IMR-90 (cell line): ENCODE measurements around the gene ZNF532. TPM values are rescaled to one million over a fixed set of nuclear protein-coding genes. Genes with fewer than 3 reads are reported as not detected.

ENCODE experiments used
- ATAC-seq: fragments of 200-7000 bp; cut with Tn5 transposase; 2 replicates; pipeline ENCODE4 v1.9.1; 2020; ENCODE audit warnings: low read depth, mild to moderate bottlenecking, moderate library complexity
- BruUV-seq: library from RNA; stranded (reverse); fragments of 400-500 nt; replicated peaks from 2 replicates; lab custom pipeline; 2021; lab: Mats Ljungman, UMichigan
- CTCF ChIA-PET: fragments of 300-600 bp; formaldehyde crosslinking; extraction: SDS; loops from one replicate; lab custom pipeline; 2021; ENCODE audit warnings: antibody characterized with exemption; lab: Yijun Ruan, JAX
- POLR2A ChIA-PET: fragments of 300-600 bp; sonication (Branson Sonifier 250); formaldehyde crosslinking; loops from one replicate; lab custom pipeline; 2022; ENCODE audit warnings: antibody characterized with exemption; ENCODE audit not compliant: unreplicated experiment; lab: Charles Lee
- DNase-seq: peaks from one replicate; pipeline ENCODE4 v3.0.0; 2013
- H2AFZ ChIP-seq: replicated peaks from 2 replicates; pipeline ENCODE3; 2013; ENCODE audit warnings: low read length, mild to moderate bottlenecking; ENCODE audit not compliant: poor library complexity
- H2AK5ac ChIP-seq: 2 replicates; pipeline ENCODE4 v1.6.1; 2013; ENCODE audit warnings: low read depth, low read length, inconsistent platforms
- H2AK9ac ChIP-seq: replicated peaks from 2 replicates; pipeline ENCODE3; 2013; ENCODE audit warnings: mild to moderate bottlenecking, low read depth, low read length, moderate library complexity; ENCODE audit not compliant: poor library complexity
- H2BK120ac ChIP-seq: 2 replicates; pipeline ENCODE4 v1.6.1; 2013; ENCODE audit warnings: low read depth, low read length, inconsistent platforms
- H2BK15ac ChIP-seq: 3 replicates; pipeline ENCODE4 v1.6.1; 2013; ENCODE audit warnings: low read depth, low read length, inconsistent platforms
- H2BK20ac ChIP-seq: 2 replicates; pipeline ENCODE4 v1.6.1; 2013; ENCODE audit warnings: low read depth, mild to moderate bottlenecking, inconsistent platforms, low read length, moderate library complexity
- H2BK5ac ChIP-seq: 2 replicates; pipeline ENCODE4 v1.6.1; 2013; ENCODE audit warnings: mild to moderate bottlenecking, low read depth, low read length, inconsistent platforms; ENCODE audit not compliant: poor library complexity, severe bottlenecking
- H3K14ac ChIP-seq: replicated peaks from 2 replicates; pipeline ENCODE4 v1.6.1; 2013; ENCODE audit warnings: low read depth, low read length, inconsistent platforms
- H3K18ac ChIP-seq: 2 replicates; pipeline ENCODE4 v1.6.1; 2013; ENCODE audit warnings: low read depth, low read length, control low read depth
- H3K23ac ChIP-seq: 2 replicates; pipeline ENCODE4 v1.6.1; 2013; ENCODE audit warnings: low read depth, low read length, inconsistent platforms
- H3K27ac ChIP-seq: 2 replicates; pipeline ENCODE4 v1.5.1; 2013; ENCODE audit warnings: mild to moderate bottlenecking, control low read depth, low read length; ENCODE audit not compliant: insufficient read depth
- H3K27me3 ChIP-seq: 2 replicates; pipeline ENCODE4 v1.6.1; 2013; ENCODE audit warnings: low read length; ENCODE audit not compliant: control insufficient read depth, insufficient read depth
- H3K36me3 ChIP-seq: 2 replicates; pipeline ENCODE4 v1.6.1; 2013; ENCODE audit warnings: low read length, mixed read lengths; ENCODE audit not compliant: control insufficient read depth, insufficient read depth
- H3K4ac ChIP-seq: 2 replicates; pipeline ENCODE4 v1.6.1; 2013; ENCODE audit warnings: low read depth, low read length, inconsistent platforms
- H3K4me1 ChIP-seq: 2 replicates; pipeline ENCODE4 v1.6.1; 2013; ENCODE audit warnings: low read length, mixed read lengths; ENCODE audit not compliant: control insufficient read depth, insufficient read depth
- H3K4me2 ChIP-seq: 2 replicates; pipeline ENCODE4 v1.6.1; 2013; ENCODE audit warnings: low read depth, mild to moderate bottlenecking, control low read depth, low read length, moderate library complexity
- H3K4me3 ChIP-seq: 2 replicates; pipeline ENCODE4 v1.5.1; 2013; ENCODE audit warnings: low read depth, mild to moderate bottlenecking, control low read depth, low read length, moderate library complexity; ENCODE audit not compliant: insufficient read depth
- H3K56ac ChIP-seq: 2 replicates; pipeline ENCODE4 v1.6.1; 2013; ENCODE audit warnings: low read length, inconsistent platforms; ENCODE audit not compliant: insufficient read depth; ENCODE audit errors: extremely low read depth
- H3K79me1 ChIP-seq, 2 experiments: 2 replicates each; pipeline ENCODE4 v1.6.1; 2013; ENCODE audit warnings: low read length in 2 of 2, inconsistent platforms in 1 of 2, low read depth in 1 of 2
- H3K9ac ChIP-seq: 2 replicates; pipeline ENCODE4 v1.6.1; 2013; ENCODE audit warnings: low read depth, low read length, control low read depth
- H3K9me1 ChIP-seq: 2 replicates; pipeline ENCODE4 v1.6.1; 2013; ENCODE audit warnings: low read length, inconsistent platforms; ENCODE audit not compliant: insufficient read depth
- H3K9me3 ChIP-seq: 2 replicates; pipeline ENCODE4 v1.6.1; 2013; ENCODE audit warnings: low read length; ENCODE audit not compliant: control insufficient read depth, insufficient read depth
- H4K20me1 ChIP-seq: 2 replicates; pipeline ENCODE4 v1.6.1; 2013; ENCODE audit warnings: low read length, inconsistent platforms; ENCODE audit not compliant: insufficient read depth
- H4K5ac ChIP-seq: 2 replicates; pipeline ENCODE4 v1.6.1; 2013; ENCODE audit warnings: mild to moderate bottlenecking, low read depth, low read length, control low read depth
- H4K8ac ChIP-seq, 2 experiments: 2 replicates each; pipeline ENCODE4 v1.6.1; 2013; ENCODE audit warnings: low read depth in 2 of 2, low read length in 2 of 2, control low read depth in 1 of 2, inconsistent platforms in 1 of 2
- H4K91ac ChIP-seq: 2 replicates; pipeline ENCODE4 v1.6.1; 2013; ENCODE audit warnings: low read depth, low read length, inconsistent platforms; ENCODE audit not compliant: insufficient read depth
- CEBPB ChIP-seq: IDR thresholded peaks from 2 replicates; pipeline ENCODE4 v1.6.1; 2012; ENCODE audit warnings: low read depth, low read length, improper control_type of control experiment
- CHD1 ChIP-seq: IDR thresholded peaks from 2 replicates; pipeline ENCODE4 v1.6.1; 2012; ENCODE audit warnings: low read depth, low read length, improper control_type of control experiment
- FOS ChIP-seq: fragments of 150-350 bp; IDR thresholded peaks from 2 replicates; pipeline ENCODE4 v1.6.1; 2016; ENCODE audit warnings: low read depth, low read length
- MAFK ChIP-seq: IDR thresholded peaks from 2 replicates; pipeline ENCODE4 v1.6.1; 2012; ENCODE audit warnings: low read depth, low read length, improper control_type of control experiment
- MAZ ChIP-seq: IDR thresholded peaks from 2 replicates; pipeline ENCODE4 v1.6.1; 2012; ENCODE audit warnings: low read depth, mild to moderate bottlenecking, low read length, improper control_type of control experiment, moderate library complexity, borderline replicate concordance
- MXI1 ChIP-seq: IDR thresholded peaks from 2 replicates; pipeline ENCODE4 v1.6.1; 2012; ENCODE audit warnings: low read depth, mild to moderate bottlenecking, low read length, moderate library complexity, borderline replicate concordance
- NFE2L2 ChIP-seq: fragments of 150-350 bp; IDR thresholded peaks from 2 replicates; pipeline ENCODE4 v1.6.1; 2016; ENCODE audit warnings: low read depth, mild to moderate bottlenecking, low read length
- POLR2A ChIP-seq: IDR thresholded peaks from 2 replicates; pipeline ENCODE4 v1.6.1; 2012; ENCODE audit warnings: mild to moderate bottlenecking, low read depth, low read length
- RAD21 ChIP-seq: IDR thresholded peaks from 2 replicates; pipeline ENCODE4 v1.6.1; 2012; ENCODE audit warnings: low read length, improper control_type of control experiment
- RCOR1 ChIP-seq: IDR thresholded peaks from 2 replicates; pipeline ENCODE4 v1.6.1; 2012; ENCODE audit warnings: mild to moderate bottlenecking, low read length, improper control_type of control experiment; ENCODE audit not compliant: insufficient replicate concordance
- RFX5 ChIP-seq: IDR thresholded peaks from 2 replicates; pipeline ENCODE4 v1.8.0; 2012; ENCODE audit warnings: low read depth, mild to moderate bottlenecking, low read length, moderate library complexity
- SMC3 ChIP-seq: fragments of 150-350 bp; IDR thresholded peaks from 2 replicates; pipeline ENCODE4 v1.6.1; 2016; ENCODE audit warnings: low read depth, mild to moderate bottlenecking, antibody characterized with exemption, low read length, moderate library complexity
- WGBS, 2 experiments: methylation state at CpG; one replicate each; pipeline versions ENCODE4 v1.1.5 to v1.1.7; 2013; ENCODE audit warnings: missing lambda C conversion rate in 2 of 2; ENCODE audit not compliant: insufficient read length in 1 of 2; ENCODE audit errors: extremely low coverage in 2 of 2; 5-methylcytosine and 5-hydroxymethylcytosine counted together
- dilution Hi-C: fragments of 300-500 bp; cut with HindIII; formaldehyde crosslinking; loops from one replicate; pipeline ENCODE4 v1.14.3; 2018; ENCODE audit warnings: low sequenced_read_pairs; ENCODE audit not compliant: unreplicated experiment
- in situ Hi-C: fragments of 300-500 bp; cut with MboI; formaldehyde crosslinking; loops from 3 replicates; pipeline ENCODE4 v1.14.3; 2019; ENCODE audit warnings: low sequenced_read_pairs, inconsistent platforms, mixed read lengths
- intact Hi-C: fragments of 100-400 bp; cut with micrococcal nuclease; formaldehyde crosslinking; loops from 2 replicates; pipeline ENCODE4 v1.10.0; 2022
- polyA plus RNA-seq, 3 experiments: library from polyadenylated mRNA; depleted of rRNA; stranded (reverse); fragments of >200 nt; gene quantifications; 2 replicates each; pipeline ENCODE4 v1.2.3, GENCODE V29; 2012; ENCODE audit warnings: low replicate concordance in 1 of 3
- total RNA-seq: library from RNA; depleted of rRNA; stranded (reverse); fragments of >200 nt; gene quantifications from 2 replicates; pipeline ENCODE4 v1.2.3, GENCODE V29; 2012
- TF ChIP-seq, protein P1 (sequence below): fragments of 150-350 bp; IDR thresholded peaks from 2 replicates; pipeline ENCODE4 v1.6.1; 2017; ENCODE audit warnings: mild to moderate bottlenecking, antibody characterized with exemption, low read length, low read depth
- TF ChIP-seq, protein P2 (sequence below): conservative IDR thresholded peaks from 2 replicates; pipeline ENCODE4 v1.5.1; 2012; ENCODE audit warnings: mild to moderate bottlenecking, low read depth, low read length, improper control_type of control experiment
- TF ChIP-seq, protein P3 (sequence below): fragments of 150-350 bp; IDR thresholded peaks from 2 replicates; pipeline ENCODE4 v1.6.1; 2016; ENCODE audit warnings: low read depth, mild to moderate bottlenecking, low read length, moderate library complexity, borderline replicate concordance

Gene ZNF532
- total and polyA plus RNA-seq, 2 of the 4 experiments (the other 2 are of a cell fraction) = 29.9 to 45.8 TPM

- no peak overlapping the region for H3K4me3 ChIP-seq
- intact Hi-C loops (no loop called here), in situ Hi-C loops (no loop called here), dilution Hi-C loops (no loop called here)
- H3K9ac ChIP-seq = no peak overlapping the region
- H3K79me1 ChIP-seq = peaks cover 47 to 83% of the 10 kb centered on the region in 2 experiments
- H2AFZ ChIP-seq = no peak overlapping the region
- POLR2A ChIA-PET = no interaction called here
- H3K23ac ChIP-seq = peak overlapping the region; percentile 56; the same call in 1 of the 2 replicates
- no peak overlapping the region for H4K8ac ChIP-seq
- no peak overlapping the region for H2AK9ac ChIP-seq
- no peak overlapping the region for H3K14ac ChIP-seq
- no TSS peak for BruUV-seq
- H2BK15ac ChIP-seq = no peak overlapping the region
- H4K91ac ChIP-seq = no peak overlapping the region
- CTCF ChIA-PET = interaction anchor here (0.6 kb wide), 1 partner anchor 14 kb away, joined by 3 read pairs; no protein-coding TSS in a partner anchor
- no peak overlapping the region for H2BK5ac ChIP-seq
- peaks cover 5% of the 10 kb centered on the region for H3K4me1 ChIP-seq
- H3K9me3 ChIP-seq = no peaks in the 10 kb centered on the region
- H4K20me1 ChIP-seq = peaks cover 8% of the 10 kb centered on the region; the same call in 1 of the 2 replicates
- H4K5ac ChIP-seq = no peak overlapping the region
- no peak overlapping the region for H3K27ac ChIP-seq
- ATAC-seq = no peak
- H3K4ac ChIP-seq = no peak overlapping the region
- no peak overlapping the region for H3K18ac ChIP-seq
- peaks cover 12% of the 10 kb centered on the region for H3K36me3 ChIP-seq
- no peak overlapping the region for H3K4me2 ChIP-seq
- DNase-seq = no peak
- no peak overlapping the region for H2AK5ac ChIP-seq
- H3K27me3 ChIP-seq = no peaks in the 10 kb centered on the region
- H3K56ac ChIP-seq = no peak overlapping the region
- no peak overlapping the region for H2BK120ac ChIP-seq
- WGBS, 2 experiments = no CpG with 5 or more reads among the region's 8 CpGs
- no peak overlapping the region for H2BK20ac ChIP-seq
- peaks cover 16% of the 10 kb centered on the region; the same call in 1 of the 2 replicates for H3K9me1 ChIP-seq
- TF ChIP-seq NFE2L2 (no peak), CEBPB (no peak), RCOR1 (no peak), RAD21 (no peak), FOS (no peak), SMC3 (no peak), CHD1 (no peak), RFX5 (no peak), POLR2A (no peak), MXI1 (no peak), MAZ (no peak), MAFK (no peak)
- TF ChIP-seq, protein P1, sequence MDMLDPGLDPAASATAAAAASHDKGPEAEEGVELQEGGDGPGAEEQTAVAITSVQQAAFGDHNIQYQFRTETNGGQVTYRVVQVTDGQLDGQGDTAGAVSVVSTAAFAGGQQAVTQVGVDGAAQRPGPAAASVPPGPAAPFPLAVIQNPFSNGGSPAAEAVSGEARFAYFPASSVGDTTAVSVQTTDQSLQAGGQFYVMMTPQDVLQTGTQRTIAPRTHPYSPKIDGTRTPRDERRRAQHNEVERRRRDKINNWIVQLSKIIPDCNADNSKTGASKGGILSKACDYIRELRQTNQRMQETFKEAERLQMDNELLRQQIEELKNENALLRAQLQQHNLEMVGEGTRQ = no peak
- TF ChIP-seq, protein P2, sequence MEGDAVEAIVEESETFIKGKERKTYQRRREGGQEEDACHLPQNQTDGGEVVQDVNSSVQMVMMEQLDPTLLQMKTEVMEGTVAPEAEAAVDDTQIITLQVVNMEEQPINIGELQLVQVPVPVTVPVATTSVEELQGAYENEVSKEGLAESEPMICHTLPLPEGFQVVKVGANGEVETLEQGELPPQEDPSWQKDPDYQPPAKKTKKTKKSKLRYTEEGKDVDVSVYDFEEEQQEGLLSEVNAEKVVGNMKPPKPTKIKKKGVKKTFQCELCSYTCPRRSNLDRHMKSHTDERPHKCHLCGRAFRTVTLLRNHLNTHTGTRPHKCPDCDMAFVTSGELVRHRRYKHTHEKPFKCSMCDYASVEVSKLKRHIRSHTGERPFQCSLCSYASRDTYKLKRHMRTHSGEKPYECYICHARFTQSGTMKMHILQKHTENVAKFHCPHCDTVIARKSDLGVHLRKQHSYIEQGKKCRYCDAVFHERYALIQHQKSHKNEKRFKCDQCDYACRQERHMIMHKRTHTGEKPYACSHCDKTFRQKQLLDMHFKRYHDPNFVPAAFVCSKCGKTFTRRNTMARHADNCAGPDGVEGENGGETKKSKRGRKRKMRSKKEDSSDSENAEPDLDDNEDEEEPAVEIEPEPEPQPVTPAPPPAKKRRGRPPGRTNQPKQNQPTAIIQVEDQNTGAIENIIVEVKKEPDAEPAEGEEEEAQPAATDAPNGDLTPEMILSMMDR = no peak
- TF ChIP-seq, protein P3, sequence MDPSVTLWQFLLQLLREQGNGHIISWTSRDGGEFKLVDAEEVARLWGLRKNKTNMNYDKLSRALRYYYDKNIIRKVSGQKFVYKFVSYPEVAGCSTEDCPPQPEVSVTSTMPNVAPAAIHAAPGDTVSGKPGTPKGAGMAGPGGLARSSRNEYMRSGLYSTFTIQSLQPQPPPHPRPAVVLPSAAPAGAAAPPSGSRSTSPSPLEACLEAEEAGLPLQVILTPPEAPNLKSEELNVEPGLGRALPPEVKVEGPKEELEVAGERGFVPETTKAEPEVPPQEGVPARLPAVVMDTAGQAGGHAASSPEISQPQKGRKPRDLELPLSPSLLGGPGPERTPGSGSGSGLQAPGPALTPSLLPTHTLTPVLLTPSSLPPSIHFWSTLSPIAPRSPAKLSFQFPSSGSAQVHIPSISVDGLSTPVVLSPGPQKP = no peak
Measured at GRCh38 chr18:58896734-58897508, 32.2 kb downstream of the ZNF532 start.
